SK-N-SH (cell line): ENCODE measurements around the gene LHFPL6. TPM values are rescaled to one million over a fixed set of nuclear protein-coding genes. Genes with fewer than 3 reads are reported as not detected.

Experiments
- CTCF ChIA-PET: fragments of 300-600, 350-600 bp; formaldehyde crosslinking; extraction: SDS; loops from one replicate; lab custom pipeline; 2021; lab: Yijun Ruan, JAX
- POLR2A ChIA-PET: fragments of 350-600 bp; sonication (Branson Sonifier 250); formaldehyde crosslinking; extraction: SDS; loops from one replicate; lab custom pipeline; 2020; ENCODE audit warnings: antibody characterized with exemption, inconsistent platforms; lab: Yijun Ruan, JAX
- DNase-seq: peaks from one replicate; pipeline ENCODE4 v3.0.0; 2012
- H2AFZ ChIP-seq: fragments of 200-600 bp; sonication (generic); 2 replicates; pipeline ENCODE4 v1.8.1; 2016; ENCODE audit warnings: antibody characterized with exemption, mild to moderate bottlenecking, low read depth
- H3F3A ChIP-seq: fragments of 200-600 bp; sonication (generic); replicated peaks from 2 replicates; pipeline ENCODE3; 2016; ENCODE audit warnings: antibody characterized with exemption, mild to moderate bottlenecking; ENCODE audit not compliant: insufficient read depth
- H3K27ac ChIP-seq, 2 experiments: fragments of 200-500 bp in 1 of 2; fragments of 200-600 bp in 1 of 2; sonication (Bioruptor generic) in 1 of 2; sonication (generic), shearing (Covaris generic) in 1 of 2; 2 replicates each; pipeline versions ENCODE4 v1.5.1 to v1.6.1; 2014 to 2016; ENCODE audit warnings: low read depth in 2 of 2, inconsistent platforms in 1 of 2, low read length in 1 of 2, mild to moderate bottlenecking in 1 of 2, mixed read lengths in 1 of 2
- H3K27me3 ChIP-seq: fragments of 200-600 bp; sonication (generic), shearing (Covaris generic); 2 replicates; pipeline ENCODE4 v1.6.1; 2016; ENCODE audit warnings: mixed run types; ENCODE audit not compliant: insufficient read depth
- H3K36me3 ChIP-seq, 2 experiments: fragments of 200-500 bp in 1 of 2; fragments of 200-600 bp in 1 of 2; sonication (Bioruptor generic) in 1 of 2; sonication (generic) in 1 of 2; replicated peaks in 1 of 2; 2 replicates each; pipeline versions ENCODE3 to v1.5.1; 2014 to 2016; ENCODE audit warnings: low read length in 1 of 2, mild to moderate bottlenecking in 1 of 2; ENCODE audit not compliant: insufficient read depth in 2 of 2, control insufficient read depth in 1 of 2
- H3K4me1 ChIP-seq, 2 experiments: fragments of 200-500 bp in 1 of 2; fragments of 200-600 bp in 1 of 2; sonication (Bioruptor generic) in 1 of 2; sonication (generic), shearing (Covaris generic) in 1 of 2; 2 replicates each; pipeline versions ENCODE4 v1.5.1 to v1.6.1; 2014 to 2016; ENCODE audit warnings: low read depth in 1 of 2, low read length in 1 of 2, mixed run types in 1 of 2; ENCODE audit not compliant: insufficient read depth in 2 of 2, control insufficient read depth in 1 of 2
- H3K4me2 ChIP-seq: fragments of 200-600 bp; sonication (generic), shearing (Covaris generic); 2 replicates; pipeline ENCODE4 v1.6.1; 2017; ENCODE audit warnings: mixed run types
- H3K4me3 ChIP-seq, 2 experiments: fragments of 200-500 bp in 1 of 2; fragments of 200-600 bp in 1 of 2; sonication (Bioruptor generic) in 1 of 2; sonication (generic), shearing (Covaris generic) in 1 of 2; 2 replicates each; pipeline versions ENCODE4 v1.5.1 to v1.8.1; 2014 to 2016; ENCODE audit warnings: low read depth in 2 of 2, inconsistent platforms in 1 of 2, low read length in 1 of 2, mild to moderate bottlenecking in 1 of 2, mixed read lengths in 1 of 2, moderate library complexity in 1 of 2
- H3K79me2 ChIP-seq: fragments of 200-600 bp; sonication (generic); 2 replicates; pipeline ENCODE4 v1.8.1; 2017; ENCODE audit warnings: mild to moderate bottlenecking; ENCODE audit not compliant: insufficient read depth
- H3K9ac ChIP-seq: fragments of 200-600 bp; sonication (generic); 2 replicates; pipeline ENCODE4 v1.6.1; 2017; ENCODE audit warnings: mixed run types
- H3K9me2 ChIP-seq: fragments of 200-600 bp; sonication (generic); 2 replicates; pipeline ENCODE4 v1.6.1; 2017; ENCODE audit warnings: mixed run types
- H3K9me3 ChIP-seq: fragments of 200-600 bp; sonication (generic); 2 replicates; pipeline ENCODE4 v1.6.1; 2017; ENCODE audit warnings: mixed run types, mild to moderate bottlenecking, moderate library complexity
- H4K20me1 ChIP-seq: fragments of 200-600 bp; sonication (generic); 2 replicates; pipeline ENCODE4 v1.6.1; 2017; ENCODE audit warnings: mild to moderate bottlenecking, mixed run types; ENCODE audit not compliant: insufficient read depth
- ELF1 ChIP-seq: IDR thresholded peaks from 2 replicates; pipeline ENCODE4 v1.4.0; 2012
- EP300 ChIP-seq, 2 experiments: IDR thresholded peaks; 2 replicates each; pipeline versions ENCODE4 v1.4.0 to v1.6.1; 2012; ENCODE audit warnings: borderline replicate concordance in 1 of 2, low read depth in 1 of 2, low read length in 1 of 2
- EZH2phosphoT487 ChIP-seq: fragments of 200-600 bp; sonication (generic); IDR thresholded peaks from 2 replicates; pipeline ENCODE4 v1.6.1; 2017; ENCODE audit warnings: low read depth, mixed run types, mild to moderate bottlenecking, antibody characterized with exemption, moderate library complexity, borderline replicate concordance
- FOXM1 ChIP-seq: IDR thresholded peaks from 2 replicates; pipeline ENCODE4 v1.4.0; 2012; ENCODE audit warnings: low read depth, mild to moderate bottlenecking
- JUND ChIP-seq: IDR thresholded peaks from 2 replicates; pipeline ENCODE4 v1.4.0; 2012
- MEF2A ChIP-seq: IDR thresholded peaks from 2 replicates; pipeline ENCODE4 v1.4.0; 2012; ENCODE audit warnings: low read depth, borderline replicate concordance
- NFIC ChIP-seq: IDR thresholded peaks from 2 replicates; pipeline ENCODE4 v1.4.0; 2012; ENCODE audit warnings: borderline replicate concordance
- NRF1 ChIP-seq: IDR thresholded peaks from 2 replicates; pipeline ENCODE4 v1.6.1; 2012; ENCODE audit warnings: low read depth, mild to moderate bottlenecking, low read length
- POLR2AphosphoS5 ChIP-seq: IDR thresholded peaks from 2 replicates; pipeline ENCODE4 v1.6.1; 2012; ENCODE audit warnings: low read depth, low read length
- RAD21 ChIP-seq: IDR thresholded peaks from 2 replicates; pipeline ENCODE4 v1.6.1; 2012; ENCODE audit warnings: mild to moderate bottlenecking, low read length
- RCOR1 ChIP-seq: fragments of 150-350 bp; IDR thresholded peaks from 2 replicates; pipeline ENCODE4 v1.6.1; 2017; ENCODE audit warnings: antibody characterized with exemption, low read length
- RFX5 ChIP-seq: IDR thresholded peaks from 2 replicates; pipeline ENCODE4 v1.6.1; 2012; ENCODE audit warnings: mild to moderate bottlenecking, improper control_type of control experiment, low read length
- RXRA ChIP-seq: IDR thresholded peaks from 2 replicates; pipeline ENCODE4 v1.4.0; 2012; ENCODE audit warnings: low read depth, mild to moderate bottlenecking, borderline replicate concordance
- TAF1 ChIP-seq: IDR thresholded peaks from 2 replicates; pipeline ENCODE4 v1.6.1; 2012; ENCODE audit warnings: low read depth, mild to moderate bottlenecking, low read length, moderate library complexity, borderline replicate concordance
- TCF12 ChIP-seq: IDR thresholded peaks from 2 replicates; pipeline ENCODE4 v1.4.0; 2012
- TEAD4 ChIP-seq: IDR thresholded peaks from 2 replicates; pipeline ENCODE4 v1.4.0; 2012; ENCODE audit warnings: mild to moderate bottlenecking, borderline replicate concordance; ENCODE audit not compliant: insufficient read depth
- WGBS: methylation state at CpG from one replicate; pipeline ENCODE4 v1.1.6; 2017; ENCODE audit warnings: low lambda C conversion rate; 5-methylcytosine and 5-hydroxymethylcytosine counted together
- polyA plus RNA-seq, 3 experiments: library from polyadenylated mRNA; depleted of rRNA; stranded (reverse); fragments of >200 nt; gene quantifications; 2 replicates each; pipeline ENCODE4 v1.2.3, GENCODE V29; 2012
- TF ChIP-seq, protein P1 (sequence below): fragments of 150-350 bp; IDR thresholded peaks from 2 replicates; pipeline ENCODE4 v1.6.1; 2016; ENCODE audit warnings: mild to moderate bottlenecking, low read depth, low read length
- TF ChIP-seq, protein P2 (sequence below): fragments of 200-600 bp; sonication (generic); IDR thresholded peaks from 2 replicates; pipeline ENCODE4 v1.6.1; 2017; ENCODE audit warnings: antibody characterized with exemption, mild to moderate bottlenecking, moderate library complexity
- TF ChIP-seq, protein P3 (sequence below): IDR thresholded peaks from 2 replicates; pipeline ENCODE4 v1.6.1; 2012; ENCODE audit warnings: mild to moderate bottlenecking, low read depth, low read length, moderate library complexity
- TF ChIP-seq, protein P4 (sequence below): IDR thresholded peaks from 2 replicates; pipeline ENCODE4 v1.4.0; 2012; ENCODE audit warnings: low read depth

Gene LHFPL6
- polyA plus RNA-seq, 1 of the 3 experiments (the other 2 are of a cell fraction) = 22.2 TPM

DNA sequence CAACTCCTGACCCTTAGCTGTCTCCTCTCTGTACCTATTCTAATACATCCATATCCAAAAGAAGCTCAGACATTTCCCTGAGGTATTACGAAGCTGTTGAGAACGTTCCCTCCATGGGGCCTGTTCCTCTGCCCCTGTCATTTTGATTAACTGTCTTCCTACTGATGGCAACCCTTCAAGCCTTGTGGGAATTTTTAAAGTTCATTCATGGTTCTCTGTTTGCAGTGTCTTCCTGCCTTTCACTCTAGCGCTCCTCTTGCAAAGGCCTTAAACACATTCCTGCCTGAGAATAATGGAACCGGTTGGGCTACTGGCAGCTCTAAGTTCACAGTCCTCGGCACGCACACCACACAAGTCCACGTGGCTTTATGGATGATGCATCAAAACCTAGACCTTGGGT is 66.1 kb downstream of the LHFPL6 start:
- no peak overlapping the region for H3K4me2 ChIP-seq
- no peaks in the 10 kb centered on the region for H3K79me2 ChIP-seq
- peaks cover 0 to 19% of the 10 kb centered on the region in 2 experiments; a peak in 1 of 4 replicates for H3K4me1 ChIP-seq
- no peak overlapping the region for H2AFZ ChIP-seq
- no peaks in the 10 kb centered on the region for H3K36me3 ChIP-seq
- no peak for TF ChIP-seq TAF1
- no peak for TF ChIP-seq NRF1
- TF ChIP-seq POLR2AphosphoS5 = no peak
- TF ChIP-seq EP300 (IDR thresholded peaks at IDR 0.05; ENCODE audit: borderline replicate concordance in 1 of 2, low read depth in 1 of 2, low read length in 1 of 2) = no peak
- TF ChIP-seq TEAD4 = no peak
- TF ChIP-seq MEF2A = no peak
- TF ChIP-seq, protein P1, sequence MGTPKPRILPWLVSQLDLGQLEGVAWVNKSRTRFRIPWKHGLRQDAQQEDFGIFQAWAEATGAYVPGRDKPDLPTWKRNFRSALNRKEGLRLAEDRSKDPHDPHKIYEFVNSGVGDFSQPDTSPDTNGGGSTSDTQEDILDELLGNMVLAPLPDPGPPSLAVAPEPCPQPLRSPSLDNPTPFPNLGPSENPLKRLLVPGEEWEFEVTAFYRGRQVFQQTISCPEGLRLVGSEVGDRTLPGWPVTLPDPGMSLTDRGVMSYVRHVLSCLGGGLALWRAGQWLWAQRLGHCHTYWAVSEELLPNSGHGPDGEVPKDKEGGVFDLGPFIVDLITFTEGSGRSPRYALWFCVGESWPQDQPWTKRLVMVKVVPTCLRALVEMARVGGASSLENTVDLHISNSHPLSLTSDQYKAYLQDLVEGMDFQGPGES = no peak
- TF ChIP-seq, protein P2, sequence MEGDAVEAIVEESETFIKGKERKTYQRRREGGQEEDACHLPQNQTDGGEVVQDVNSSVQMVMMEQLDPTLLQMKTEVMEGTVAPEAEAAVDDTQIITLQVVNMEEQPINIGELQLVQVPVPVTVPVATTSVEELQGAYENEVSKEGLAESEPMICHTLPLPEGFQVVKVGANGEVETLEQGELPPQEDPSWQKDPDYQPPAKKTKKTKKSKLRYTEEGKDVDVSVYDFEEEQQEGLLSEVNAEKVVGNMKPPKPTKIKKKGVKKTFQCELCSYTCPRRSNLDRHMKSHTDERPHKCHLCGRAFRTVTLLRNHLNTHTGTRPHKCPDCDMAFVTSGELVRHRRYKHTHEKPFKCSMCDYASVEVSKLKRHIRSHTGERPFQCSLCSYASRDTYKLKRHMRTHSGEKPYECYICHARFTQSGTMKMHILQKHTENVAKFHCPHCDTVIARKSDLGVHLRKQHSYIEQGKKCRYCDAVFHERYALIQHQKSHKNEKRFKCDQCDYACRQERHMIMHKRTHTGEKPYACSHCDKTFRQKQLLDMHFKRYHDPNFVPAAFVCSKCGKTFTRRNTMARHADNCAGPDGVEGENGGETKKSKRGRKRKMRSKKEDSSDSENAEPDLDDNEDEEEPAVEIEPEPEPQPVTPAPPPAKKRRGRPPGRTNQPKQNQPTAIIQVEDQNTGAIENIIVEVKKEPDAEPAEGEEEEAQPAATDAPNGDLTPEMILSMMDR = no peak
- TF ChIP-seq ELF1 = no peak
- no peak for TF ChIP-seq TCF12
- TF ChIP-seq FOXM1 = no peak
- TF ChIP-seq, protein P3, sequence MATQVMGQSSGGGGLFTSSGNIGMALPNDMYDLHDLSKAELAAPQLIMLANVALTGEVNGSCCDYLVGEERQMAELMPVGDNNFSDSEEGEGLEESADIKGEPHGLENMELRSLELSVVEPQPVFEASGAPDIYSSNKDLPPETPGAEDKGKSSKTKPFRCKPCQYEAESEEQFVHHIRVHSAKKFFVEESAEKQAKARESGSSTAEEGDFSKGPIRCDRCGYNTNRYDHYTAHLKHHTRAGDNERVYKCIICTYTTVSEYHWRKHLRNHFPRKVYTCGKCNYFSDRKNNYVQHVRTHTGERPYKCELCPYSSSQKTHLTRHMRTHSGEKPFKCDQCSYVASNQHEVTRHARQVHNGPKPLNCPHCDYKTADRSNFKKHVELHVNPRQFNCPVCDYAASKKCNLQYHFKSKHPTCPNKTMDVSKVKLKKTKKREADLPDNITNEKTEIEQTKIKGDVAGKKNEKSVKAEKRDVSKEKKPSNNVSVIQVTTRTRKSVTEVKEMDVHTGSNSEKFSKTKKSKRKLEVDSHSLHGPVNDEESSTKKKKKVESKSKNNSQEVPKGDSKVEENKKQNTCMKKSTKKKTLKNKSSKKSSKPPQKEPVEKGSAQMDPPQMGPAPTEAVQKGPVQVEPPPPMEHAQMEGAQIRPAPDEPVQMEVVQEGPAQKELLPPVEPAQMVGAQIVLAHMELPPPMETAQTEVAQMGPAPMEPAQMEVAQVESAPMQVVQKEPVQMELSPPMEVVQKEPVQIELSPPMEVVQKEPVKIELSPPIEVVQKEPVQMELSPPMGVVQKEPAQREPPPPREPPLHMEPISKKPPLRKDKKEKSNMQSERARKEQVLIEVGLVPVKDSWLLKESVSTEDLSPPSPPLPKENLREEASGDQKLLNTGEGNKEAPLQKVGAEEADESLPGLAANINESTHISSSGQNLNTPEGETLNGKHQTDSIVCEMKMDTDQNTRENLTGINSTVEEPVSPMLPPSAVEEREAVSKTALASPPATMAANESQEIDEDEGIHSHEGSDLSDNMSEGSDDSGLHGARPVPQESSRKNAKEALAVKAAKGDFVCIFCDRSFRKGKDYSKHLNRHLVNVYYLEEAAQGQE = no peak
- TF ChIP-seq RAD21 = no peak
- TF ChIP-seq RFX5 = no peak
- no peak for TF ChIP-seq EZH2phosphoT487
- TF ChIP-seq RCOR1 = no peak
- no peak for TF ChIP-seq NFIC
- no peak for TF ChIP-seq JUND
- TF ChIP-seq, protein P4, sequence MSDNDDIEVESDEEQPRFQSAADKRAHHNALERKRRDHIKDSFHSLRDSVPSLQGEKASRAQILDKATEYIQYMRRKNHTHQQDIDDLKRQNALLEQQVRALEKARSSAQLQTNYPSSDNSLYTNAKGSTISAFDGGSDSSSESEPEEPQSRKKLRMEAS = no peak
- no peak for TF ChIP-seq RXRA
- TF ChIP-seq, all 33 proteins: peak for 0
- Histone ChIP-seq H4K20me1 (no peaks in the 10 kb centered on the region), H3K9me3 (no peaks in the 10 kb centered on the region), H3K27ac (no peak overlapping the region), H3K9me2 (no peaks in the 10 kb centered on the region), H3K4me3 (no peak overlapping the region), H3F3A (no peaks in the 10 kb centered on the region), H3K9ac (no peak overlapping the region), H3K27me3 (no peaks in the 10 kb centered on the region)
- DNase-seq = no peak
- POLR2A ChIA-PET = no interaction called here
- 89% methylated on average over 7 of the region's 7 CpGs for WGBS
- CTCF ChIA-PET = interaction anchor here (1.2 kb wide), 2 partner anchors 9 to 10 kb away, joined by 3 read pairs; no protein-coding TSS in a partner anchor
